HepG2 (cell line): ENCODE results near the gene ZFAND3. TPM values are rescaled to one million over a fixed set of nuclear protein-coding genes. Genes with fewer than 3 reads are reported as not detected.

ENCODE experiments used
- ATF5 ChIP-seq: sonication (generic); formaldehyde crosslinking; IDR thresholded peaks from 2 replicates; pipeline ENCODE4 v1.4.0; 2020; ENCODE audit warnings: mild to moderate bottlenecking, low read depth, missing genetic modification reagents
- NFE2 ChIP-seq: sonication (generic); formaldehyde crosslinking; IDR thresholded peaks from 2 replicates; pipeline ENCODE4 v1.4.0; 2020; ENCODE audit warnings: missing genetic modification reagents
- NRL ChIP-seq: sonication (generic); formaldehyde crosslinking; IDR thresholded peaks from 2 replicates; pipeline ENCODE4 v1.5.0; 2020; ENCODE audit warnings: missing genetic modification reagents, mild to moderate bottlenecking, moderate library complexity, borderline replicate concordance
- PAX8 ChIP-seq: sonication (generic); formaldehyde crosslinking; IDR thresholded peaks from 2 replicates; pipeline ENCODE4 v1.8.0; 2022; ENCODE audit warnings: mild to moderate bottlenecking, missing genetic modification reagents, borderline replicate concordance
- ZBED4 ChIP-seq: sonication (generic); formaldehyde crosslinking; IDR thresholded peaks from 2 replicates; pipeline ENCODE4 v1.4.0; 2020; ENCODE audit warnings: missing genetic modification reagents, borderline replicate concordance
- ZNF180 ChIP-seq: sonication (generic); formaldehyde crosslinking; IDR thresholded peaks from 2 replicates; pipeline ENCODE4 v1.4.0; 2020; ENCODE audit warnings: low read depth, missing genetic modification reagents, borderline replicate concordance
- ZNF33B ChIP-seq: sonication (generic); formaldehyde crosslinking; IDR thresholded peaks from 2 replicates; pipeline ENCODE4 v1.5.1; 2020; ENCODE audit warnings: mild to moderate bottlenecking, missing genetic modification reagents
- ZNF468 ChIP-seq: sonication (generic); formaldehyde crosslinking; IDR thresholded peaks from 2 replicates; pipeline ENCODE4 v1.8.0; 2022; ENCODE audit warnings: mild to moderate bottlenecking, moderate library complexity, missing genetic modification reagents
- ZNF607 ChIP-seq: sonication (generic); formaldehyde crosslinking; IDR thresholded peaks from 2 replicates; pipeline ENCODE4 v1.5.1; 2020; ENCODE audit warnings: missing genetic modification reagents, mild to moderate bottlenecking, borderline replicate concordance
- ZSCAN30 ChIP-seq: sonication (generic); formaldehyde crosslinking; IDR thresholded peaks from 2 replicates; pipeline ENCODE4 v1.5.0; 2020; ENCODE audit warnings: mild to moderate bottlenecking, missing genetic modification reagents
- ZSCAN31 ChIP-seq: sonication (generic); formaldehyde crosslinking; IDR thresholded peaks from 2 replicates; pipeline ENCODE4 v1.5.0; 2020; ENCODE audit warnings: low read depth, mild to moderate bottlenecking, missing genetic modification reagents
- polyA plus RNA-seq, 8 experiments: library from polyadenylated mRNA; depleted of rRNA in 3 of 8; stranded (reverse) in 7 of 8; unstranded in 1 of 8; fragments of >200 nt; fragmentation: Illumina TruSeq in 4 of 8; extraction: Trizol in 4 of 8; gene quantifications; 2 replicates each; pipeline versions ENCODE4 v1.2.1 to v1.2.3, GENCODE V29; 2011 to 2016; ENCODE audit warnings: low read depth in 4 of 8, missing spikeins in 1 of 8, mixed read lengths in 1 of 8; ENCODE audit not compliant: insufficient read depth in 1 of 8
- total RNA-seq, 5 experiments: library from RNA; depleted of rRNA; stranded (reverse); fragments of >200 nt; fragmentation: Illumina TruSeq; extraction: Trizol; gene quantifications; 2 replicates each; pipeline ENCODE4 v1.2.3, GENCODE V29; 2016; ENCODE audit warnings: low read depth in 1 of 5

Gene ZFAND3
- total and polyA plus RNA-seq, 2 of the 13 experiments (the other 11 are each of a cell fraction or from before 2014, with no cell fraction given) = 16.4 to 17.1 TPM

GRCh38 chr6:38149531-38149930 is 330.0 kb downstream of the ZFAND3 start (continued):
- TF ChIP-seq ZBED4 (no peak), ZNF607 (CRISPR knock-in tag) (no peak), ZSCAN31 (no peak), ATF5 (CRISPR knock-in tag) (no peak), ZNF33B (CRISPR knock-in tag) (no peak), ZNF468 (CRISPR knock-in tag) (no peak), NRL (CRISPR knock-in tag) (no peak), PAX8 (no peak), ZNF180 (no peak), ZSCAN30 (CRISPR knock-in tag) (no peak), NFE2 (no peak)
